ENCODE measurements around the gene FAM53B.

DNA sequence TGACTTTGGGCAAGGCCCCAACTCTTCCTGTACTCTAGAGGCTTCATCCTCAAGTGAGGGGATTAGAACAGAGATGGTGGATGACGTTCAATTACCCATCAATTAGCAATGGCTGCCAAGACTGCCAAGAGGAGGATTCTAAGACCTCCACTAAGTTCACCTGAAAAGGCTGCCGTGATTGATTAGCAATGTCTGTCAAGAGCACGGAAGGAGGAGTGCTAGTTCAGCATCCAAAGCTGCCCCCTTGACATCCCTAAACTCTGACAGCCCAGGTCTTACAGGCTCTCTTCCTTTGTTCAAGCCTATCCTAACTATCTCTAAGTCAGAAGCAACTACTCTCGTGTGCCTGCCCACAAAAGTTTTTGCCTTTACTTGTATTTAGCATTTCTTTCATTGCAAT, 68.4 kb downstream of the FAM53B start:
- TF ChIP-seq, protein P1, sequence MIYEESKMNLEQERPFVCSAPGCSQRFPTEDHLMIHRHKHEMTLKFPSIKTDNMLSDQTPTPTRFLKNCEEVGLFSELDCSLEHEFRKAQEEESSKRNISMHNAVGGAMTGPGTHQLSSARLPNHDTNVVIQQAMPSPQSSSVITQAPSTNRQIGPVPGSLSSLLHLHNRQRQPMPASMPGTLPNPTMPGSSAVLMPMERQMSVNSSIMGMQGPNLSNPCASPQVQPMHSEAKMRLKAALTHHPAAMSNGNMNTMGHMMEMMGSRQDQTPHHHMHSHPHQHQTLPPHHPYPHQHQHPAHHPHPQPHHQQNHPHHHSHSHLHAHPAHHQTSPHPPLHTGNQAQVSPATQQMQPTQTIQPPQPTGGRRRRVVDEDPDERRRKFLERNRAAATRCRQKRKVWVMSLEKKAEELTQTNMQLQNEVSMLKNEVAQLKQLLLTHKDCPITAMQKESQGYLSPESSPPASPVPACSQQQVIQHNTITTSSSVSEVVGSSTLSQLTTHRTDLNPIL (CRISPR knock-in tag; IDR thresholded peaks at IDR 0.05; ENCODE audit: low read depth), result no peak
- TF ChIP-seq ZNF70 (CRISPR knock-in tag; IDR thresholded peaks at IDR 0.05), result no peak
- TF ChIP-seq ISL1 (CRISPR knock-in tag; IDR thresholded peaks at IDR 0.05), result no peak
- no peak for TF ChIP-seq RARB (CRISPR knock-in tag; IDR thresholded peaks at IDR 0.05)
- TF ChIP-seq, protein P2, sequence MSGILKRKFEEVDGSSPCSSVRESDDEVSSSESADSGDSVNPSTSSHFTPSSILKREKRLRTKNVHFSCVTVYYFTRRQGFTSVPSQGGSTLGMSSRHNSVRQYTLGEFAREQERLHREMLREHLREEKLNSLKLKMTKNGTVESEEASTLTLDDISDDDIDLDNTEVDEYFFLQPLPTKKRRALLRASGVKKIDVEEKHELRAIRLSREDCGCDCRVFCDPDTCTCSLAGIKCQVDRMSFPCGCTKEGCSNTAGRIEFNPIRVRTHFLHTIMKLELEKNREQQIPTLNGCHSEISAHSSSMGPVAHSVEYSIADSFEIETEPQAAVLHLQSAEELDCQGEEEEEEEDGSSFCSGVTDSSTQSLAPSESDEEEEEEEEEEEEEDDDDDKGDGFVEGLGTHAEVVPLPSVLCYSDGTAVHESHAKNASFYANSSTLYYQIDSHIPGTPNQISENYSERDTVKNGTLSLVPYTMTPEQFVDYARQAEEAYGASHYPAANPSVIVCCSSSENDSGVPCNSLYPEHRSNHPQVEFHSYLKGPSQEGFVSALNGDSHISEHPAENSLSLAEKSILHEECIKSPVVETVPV (CRISPR knock-in tag; IDR thresholded peaks at IDR 0.05), result no peak
- no peak for TF ChIP-seq CSDC2 (CRISPR knock-in tag; IDR thresholded peaks at IDR 0.05)
- no peak for TF ChIP-seq OSR1 (CRISPR knock-in tag; IDR thresholded peaks at IDR 0.05)
- no peak for TF ChIP-seq GLIS3 (CRISPR knock-in tag; IDR thresholded peaks at IDR 0.05)
- no peak for TF ChIP-seq ZFP3 (CRISPR knock-in tag; IDR thresholded peaks at IDR 0.05)
- TF ChIP-seq, protein P3, sequence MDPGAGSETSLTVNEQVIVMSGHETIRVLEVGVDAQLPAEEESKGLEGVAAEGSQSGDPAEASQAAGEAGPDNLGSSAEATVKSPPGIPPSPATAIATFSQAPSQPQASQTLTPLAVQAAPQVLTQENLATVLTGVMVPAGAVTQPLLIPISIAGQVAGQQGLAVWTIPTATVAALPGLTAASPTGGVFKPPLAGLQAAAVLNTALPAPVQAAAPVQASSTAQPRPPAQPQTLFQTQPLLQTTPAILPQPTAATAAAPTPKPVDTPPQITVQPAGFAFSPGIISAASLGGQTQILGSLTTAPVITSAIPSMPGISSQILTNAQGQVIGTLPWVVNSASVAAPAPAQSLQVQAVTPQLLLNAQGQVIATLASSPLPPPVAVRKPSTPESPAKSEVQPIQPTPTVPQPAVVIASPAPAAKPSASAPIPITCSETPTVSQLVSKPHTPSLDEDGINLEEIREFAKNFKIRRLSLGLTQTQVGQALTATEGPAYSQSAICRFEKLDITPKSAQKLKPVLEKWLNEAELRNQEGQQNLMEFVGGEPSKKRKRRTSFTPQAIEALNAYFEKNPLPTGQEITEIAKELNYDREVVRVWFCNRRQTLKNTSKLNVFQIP (CRISPR knock-in tag; IDR thresholded peaks at IDR 0.05; ENCODE audit: borderline replicate concordance, low read depth), result no peak
- no peak for TF ChIP-seq ZC3H10 (CRISPR knock-in tag; IDR thresholded peaks at IDR 0.05)
- no peak for TF ChIP-seq TCF4 (CRISPR knock-in tag; IDR thresholded peaks at IDR 0.05; ENCODE audit: borderline replicate concordance)

Measured in SK-N-SH treated with all-trans-retinoic acid at 6 μM for 48 hours (cell line).